BE2C (cell line): ENCODE results near the gene THY1.
A peak's percentile ranks its signal among the peaks of the same experiment; 100 is the strongest.

ENCODE experiments used
- DNase-seq: peaks from one replicate; pipeline ENCODE4 v3.0.0-alpha.2; 2020
- H3K27me3 ChIP-seq: fragments of 250-450 bp; sonication (Bioruptor Pico); 2 replicates; pipeline ENCODE4 v1.5.1; 2020; ENCODE audit warnings: mild to moderate bottlenecking
- H3K36me3 ChIP-seq: fragments of 250-450 bp; sonication (Bioruptor Pico); 2 replicates; pipeline ENCODE4 v1.5.1; 2020; ENCODE audit warnings: mild to moderate bottlenecking
- H3K4me1 ChIP-seq: fragments of 250-450 bp; sonication (Bioruptor Pico); 2 replicates; pipeline ENCODE4 v1.5.1; 2020
- H3K4me3 ChIP-seq: 2 replicates; pipeline ENCODE4 v1.5.1; 2011; ENCODE audit warnings: low read depth, low read length
- H3K9me3 ChIP-seq: fragments of 250-450 bp; sonication (Bioruptor Pico); 2 replicates; pipeline ENCODE4 v1.5.1; 2020
- CTCF ChIP-seq: IDR thresholded peaks from 2 replicates; pipeline ENCODE4 v1.5.1; 2012; ENCODE audit warnings: mild to moderate bottlenecking, low read depth, low read length

Gene THY1

GRCh38 chr11:119417726-119418540 lies 5.0 kb downstream of the THY1 start:
- no peaks in the 10 kb centered on the region for H3K27me3 ChIP-seq
- no peaks in the 10 kb centered on the region; the same call in 1 of the 2 replicates for H3K9me3 ChIP-seq
- peaks cover 40% of the 10 kb centered on the region for H3K36me3 ChIP-seq
- no peak for DNase-seq
- H3K4me1 ChIP-seq: no peaks in the 10 kb centered on the region
- no peak overlapping the region for H3K4me3 ChIP-seq
- TF ChIP-seq CTCF: no peak

GRCh38 chr11:119416606-119417580 lies 6.1 kb downstream of the THY1 start:
- Histone ChIP-seq H3K36me3 (peaks cover 40% of the 10 kb centered on the region), H3K9me3 (no peaks in the 10 kb centered on the region; the same call in 1 of the 2 replicates), H3K4me1 (no peaks in the 10 kb centered on the region; the same call in 1 of the 2 replicates), H3K4me3 (no peak overlapping the region), H3K27me3 (no peaks in the 10 kb centered on the region)
- TF ChIP-seq CTCF: no peak
- no peak for DNase-seq

GRCh38 chr11:119415966-119416365 lies 7.0 kb downstream of the THY1 start:
- Histone ChIP-seq H3K4me3 (no peak overlapping the region), H3K9me3 (no peaks in the 10 kb centered on the region; the same call in 1 of the 2 replicates), H3K4me1 (no peaks in the 10 kb centered on the region; the same call in 1 of the 2 replicates), H3K36me3 (peaks cover 32% of the 10 kb centered on the region), H3K27me3 (no peaks in the 10 kb centered on the region)
- no peak for DNase-seq
- TF ChIP-seq CTCF: 0 out of 2 replicates have a peak, but pooled peaks have one; percentile 1

- H3K4me1 ChIP-seq: no peaks in the 10 kb centered on the region; the same call in 1 of the 2 replicates
- H3K4me3 ChIP-seq: no peak overlapping the region
- peaks cover 27% of the 10 kb centered on the region for H3K36me3 ChIP-seq
- no peaks in the 10 kb centered on the region; the same call in 1 of the 2 replicates for H3K9me3 ChIP-seq
- DNase-seq: no peak
- 0 out of 2 replicates have a peak, but pooled peaks have one; percentile 0 for TF ChIP-seq CTCF
- no peaks in the 10 kb centered on the region for H3K27me3 ChIP-seq
Measured at GRCh38 chr11:119415517-119415916, 7.5 kb downstream of the THY1 start.

- TF ChIP-seq CTCF: no peak
Measured at GRCh38 chr11:119414734-119415133, 8.2 kb downstream of the THY1 start.

More at GRCh38 chr11:119414734-119415133, 8.2 kb downstream of the THY1 start:
- Histone ChIP-seq H3K36me3 (peaks cover 20% of the 10 kb centered on the region), H3K27me3 (no peaks in the 10 kb centered on the region), H3K4me3 (no peak overlapping the region), H3K4me1 (no peaks in the 10 kb centered on the region; the same call in 1 of the 2 replicates), H3K9me3 (no peaks in the 10 kb centered on the region; the same call in 1 of the 2 replicates)
- no peak for DNase-seq
